Measurements from ENCODE around the gene THEM5.

The THEM5 gene

DNA sequence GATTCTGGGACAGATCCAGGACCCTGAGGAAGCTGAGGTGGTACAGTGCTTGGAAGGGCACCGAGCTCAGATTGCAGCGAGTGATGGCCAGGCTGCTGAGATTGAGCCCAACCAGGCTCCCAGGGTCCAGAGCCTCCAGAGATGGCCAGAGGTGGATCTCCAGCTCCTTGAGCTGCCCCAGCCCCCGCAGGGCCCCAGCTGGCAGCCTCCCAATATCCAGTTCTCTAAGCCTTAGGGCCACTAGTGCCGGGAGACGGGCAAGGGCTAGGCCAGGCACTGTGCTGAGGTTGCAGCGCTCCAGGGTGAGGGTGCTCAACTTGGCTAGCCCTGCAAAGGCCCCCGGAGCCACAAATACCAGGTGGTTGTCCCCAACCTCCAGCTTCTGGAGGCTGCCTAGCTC lies 51.7 kb downstream of the THEM5 start:
- DNase-seq (ENCODE audit: insufficient read length, low spot score) = no peak
- TF ChIP-seq, protein P1, sequence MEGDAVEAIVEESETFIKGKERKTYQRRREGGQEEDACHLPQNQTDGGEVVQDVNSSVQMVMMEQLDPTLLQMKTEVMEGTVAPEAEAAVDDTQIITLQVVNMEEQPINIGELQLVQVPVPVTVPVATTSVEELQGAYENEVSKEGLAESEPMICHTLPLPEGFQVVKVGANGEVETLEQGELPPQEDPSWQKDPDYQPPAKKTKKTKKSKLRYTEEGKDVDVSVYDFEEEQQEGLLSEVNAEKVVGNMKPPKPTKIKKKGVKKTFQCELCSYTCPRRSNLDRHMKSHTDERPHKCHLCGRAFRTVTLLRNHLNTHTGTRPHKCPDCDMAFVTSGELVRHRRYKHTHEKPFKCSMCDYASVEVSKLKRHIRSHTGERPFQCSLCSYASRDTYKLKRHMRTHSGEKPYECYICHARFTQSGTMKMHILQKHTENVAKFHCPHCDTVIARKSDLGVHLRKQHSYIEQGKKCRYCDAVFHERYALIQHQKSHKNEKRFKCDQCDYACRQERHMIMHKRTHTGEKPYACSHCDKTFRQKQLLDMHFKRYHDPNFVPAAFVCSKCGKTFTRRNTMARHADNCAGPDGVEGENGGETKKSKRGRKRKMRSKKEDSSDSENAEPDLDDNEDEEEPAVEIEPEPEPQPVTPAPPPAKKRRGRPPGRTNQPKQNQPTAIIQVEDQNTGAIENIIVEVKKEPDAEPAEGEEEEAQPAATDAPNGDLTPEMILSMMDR (IDR thresholded peaks at IDR 0.05; ENCODE audit: insufficient read depth, missing control alignments) = no peak
- no peak for FAIRE-seq

DNA sequence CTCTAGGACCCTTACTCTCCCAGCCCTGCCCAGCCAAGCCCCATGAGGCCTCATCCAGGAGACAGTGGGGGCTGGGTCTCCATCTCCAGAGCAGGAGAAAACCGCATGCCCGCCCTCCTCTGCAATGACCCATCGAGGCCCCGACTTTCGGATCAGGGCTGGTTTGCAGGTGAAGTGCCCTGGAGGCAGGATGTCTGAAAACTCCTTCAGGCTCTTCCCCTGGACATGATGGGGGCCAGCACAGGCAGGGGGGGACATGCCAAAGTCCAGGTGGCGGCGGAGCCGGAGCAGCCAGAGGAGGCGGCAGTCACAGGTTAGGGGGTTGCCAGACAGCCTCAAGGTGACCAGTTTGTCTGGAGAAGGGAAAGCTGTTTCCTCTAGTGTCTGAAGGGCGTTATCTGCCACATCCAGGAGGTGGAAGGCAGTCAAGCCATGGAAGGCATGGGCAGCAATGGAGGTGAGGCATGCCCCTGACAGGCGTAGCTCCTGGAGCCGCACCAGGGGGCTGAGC lies 52.1 kb downstream of the THEM5 start:
- FAIRE-seq (no peak), DNase-seq (ENCODE audit: insufficient read length, low spot score) (no peak)
- TF ChIP-seq, protein P1 (IDR thresholded peaks at IDR 0.05; ENCODE audit: insufficient read depth, missing control alignments) = no peak

DNA sequence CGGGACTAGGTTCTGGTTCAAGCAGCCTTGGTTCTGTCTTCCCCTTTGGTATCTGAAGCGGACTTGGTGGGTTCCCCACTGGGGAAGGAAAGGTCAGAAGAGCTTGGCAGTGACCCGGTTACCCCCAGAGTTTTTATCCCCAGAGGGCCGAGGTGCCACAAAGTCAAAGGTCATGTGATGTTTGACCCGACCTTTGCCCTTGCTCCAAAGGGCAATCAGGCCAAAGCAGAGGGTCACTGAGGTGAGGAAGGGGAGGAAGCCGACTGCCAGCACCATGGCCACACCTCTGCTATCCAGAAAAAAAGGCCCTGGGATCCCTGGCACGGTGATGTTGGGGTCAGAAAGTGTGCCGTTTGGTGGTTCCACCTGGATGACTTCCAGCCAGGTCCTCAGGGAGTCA lies 52.7 kb downstream of the THEM5 start:
- DNase-seq (ENCODE audit: insufficient read length, low spot score) = no peak
- no peak for FAIRE-seq

DNA sequence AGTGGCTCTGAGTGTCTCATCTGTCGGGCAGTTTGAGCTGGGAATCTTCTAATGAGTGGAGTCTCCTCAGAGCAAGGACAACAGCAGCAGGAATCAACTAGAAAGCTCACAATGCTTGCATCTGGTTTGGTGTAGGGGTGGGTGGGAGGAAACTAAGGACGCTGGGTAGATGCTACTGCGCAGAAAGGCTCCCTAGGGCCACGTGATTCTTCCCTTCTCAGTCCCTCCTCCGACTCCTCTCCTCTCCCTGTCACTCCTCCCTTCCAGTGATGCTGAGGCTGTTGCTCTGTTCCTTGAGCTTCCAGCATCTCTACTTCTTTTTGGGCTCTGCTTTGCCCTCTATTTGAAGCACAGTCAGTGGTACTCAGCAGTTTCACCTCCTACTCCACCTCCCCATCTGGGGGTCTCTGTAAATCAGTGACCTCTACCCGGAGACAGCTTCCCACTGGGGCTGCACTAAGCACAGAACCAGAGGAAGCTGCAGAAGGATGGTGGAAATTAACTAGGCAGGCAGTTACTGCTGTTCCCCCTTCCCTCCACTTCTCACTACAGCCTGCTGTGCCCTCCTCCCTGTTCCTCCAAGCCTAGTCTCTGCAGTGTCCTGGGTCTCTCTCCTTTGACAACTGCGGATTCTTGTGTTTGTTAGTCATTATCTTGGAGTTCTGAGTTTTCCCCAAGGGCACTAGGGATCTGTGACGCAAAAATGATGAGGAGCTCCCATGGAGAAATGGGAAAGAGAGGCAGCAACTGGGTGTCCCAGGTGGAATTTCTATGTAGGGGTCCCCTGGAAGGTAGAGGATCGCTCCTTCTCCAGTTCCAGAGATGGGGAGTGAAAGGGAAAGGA lies 54.1 kb downstream of the THEM5 start:
- TF ChIP-seq, protein P1 (IDR thresholded peaks at IDR 0.05; ENCODE audit: insufficient read depth, missing control alignments) = no peak
- FAIRE-seq (no peak), DNase-seq (ENCODE audit: insufficient read length, low spot score) (no peak)

More for the DNA sequence above, 52.7 kb downstream of the THEM5 start:
- TF ChIP-seq, protein P1 (IDR thresholded peaks at IDR 0.05; ENCODE audit: insufficient read depth, missing control alignments) = no peak

DNA sequence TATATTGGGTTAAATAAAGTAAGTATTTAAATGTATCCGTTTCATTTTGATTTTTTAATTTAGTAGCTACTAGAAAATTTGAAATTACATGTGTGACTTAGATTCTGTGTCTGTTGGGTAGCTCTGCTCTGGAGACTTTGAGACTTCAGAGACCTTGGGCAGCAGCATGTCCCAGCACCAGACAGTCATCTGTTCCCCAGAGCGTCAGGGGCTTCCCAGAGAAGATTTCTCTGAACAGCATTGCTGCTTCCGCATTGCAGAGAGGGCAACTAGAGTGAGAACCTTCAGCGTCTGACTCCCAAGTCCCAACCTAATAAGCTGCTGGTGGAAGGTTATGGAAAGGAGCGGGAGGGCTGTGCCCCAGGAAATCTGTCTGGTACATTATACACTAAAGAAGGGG lies 54.9 kb downstream of the THEM5 start:
- TF ChIP-seq, protein P1 (IDR thresholded peaks at IDR 0.05; ENCODE audit: insufficient read depth, missing control alignments) = no peak
- FAIRE-seq = no peak
- DNase-seq (ENCODE audit: insufficient read length, low spot score) = no peak
